ENCODE results near the gene EID1.

EID1 gene

GRCh38 chr15:48914717-48915116, 36.8 kb downstream of the EID1 start:
- DNase-seq: no peak

GRCh38 chr15:48915861-48916260, 37.9 kb downstream of the EID1 start:
- no peak for DNase-seq

GRCh38 chr15:48916721-48917120, 38.8 kb downstream of the EID1 start:
- no peak for DNase-seq

- DNase-seq: no peak
These were observed 44.1 kb downstream of the EID1 start for GRCh38 chr15:48922046-48922445.

GRCh38 chr15:48924528-48925393, 46.8 kb downstream of the EID1 start:
- DNase-seq: no peak

- DNase-seq: no peak
These were observed 47.8 kb downstream of the EID1 start for GRCh38 chr15:48925714-48926223.

GRCh38 chr15:48928877-48929538, 51.1 kb downstream of the EID1 start:
- DNase-seq: no peak

GRCh38 chr15:48929661-48930060, 51.7 kb downstream of the EID1 start:
- no peak for DNase-seq

Measured in NCI-H748 treated with DMSO at 0.1 percent for 48 hours (cell line).